Cardiac muscle cell (in vitro differentiated cells and primary cell): ENCODE measurements around the gene MACROH2A1. TPM values are rescaled to one million over a fixed set of nuclear protein-coding genes. Genes with fewer than 3 reads are reported as not detected.

ENCODE experiments used
- DNase-seq, 2 donors: peaks; one replicate each; pipeline versions ENCODE4 v3.0.0 to v3.0.0-alpha.2; 2010 to 2017; ENCODE audit warnings: low read depth in 1 of 2, low spot score in 1 of 2
- H3K27ac ChIP-seq: fragments of 200-600 bp; sonication (generic); 2 replicates; pipeline ENCODE4 v1.5.1; 2016
- H3K27me3 ChIP-seq: fragments of 200-600 bp; sonication (generic); 2 replicates; pipeline ENCODE4 v1.6.0; 2016; ENCODE audit warnings: control low read depth
- H3K36me3 ChIP-seq: fragments of 200-600 bp; sonication (generic); 2 replicates; pipeline ENCODE4 v1.5.1; 2016; ENCODE audit warnings: control low read depth
- H3K4me1 ChIP-seq: fragments of 200-600 bp; sonication (generic); 2 replicates; pipeline ENCODE4 v1.8.1; 2017; ENCODE audit warnings: low read depth, mild to moderate bottlenecking, mixed run types
- H3K4me3 ChIP-seq: fragments of 200-600 bp; sonication (generic); 2 replicates; pipeline ENCODE4 v1.5.1; 2016; ENCODE audit warnings: mild to moderate bottlenecking
- H3K9me3 ChIP-seq: fragments of 200-600 bp; sonication (generic); 2 replicates; pipeline ENCODE4 v1.5.1; 2017; ENCODE audit warnings: low read depth, mild to moderate bottlenecking, control low read depth
- polyA plus RNA-seq: library from polyadenylated mRNA; unstranded; fragments of >200 nt; fragmentation: Nextera tagmentation; extraction: Ambion mirVana; gene quantifications from 2 replicates; pipeline ENCODE4 v1.2.1, GENCODE V29; 2016
- total RNA-seq: library from RNA; depleted of rRNA; stranded (reverse); fragments of >200 nt; gene quantifications from 2 replicates; pipeline ENCODE4 v1.2.3, GENCODE V29; 2016
- TF ChIP-seq, protein P1 (sequence below): IDR thresholded peaks from 2 replicates; pipeline ENCODE4 v1.5.1; 2012; ENCODE audit warnings: low read depth, mild to moderate bottlenecking, low read length

MACROH2A1 gene
- total and polyA plus RNA-seq, 2 experiments from 2014 or later: 386 to 644 TPM

DNA sequence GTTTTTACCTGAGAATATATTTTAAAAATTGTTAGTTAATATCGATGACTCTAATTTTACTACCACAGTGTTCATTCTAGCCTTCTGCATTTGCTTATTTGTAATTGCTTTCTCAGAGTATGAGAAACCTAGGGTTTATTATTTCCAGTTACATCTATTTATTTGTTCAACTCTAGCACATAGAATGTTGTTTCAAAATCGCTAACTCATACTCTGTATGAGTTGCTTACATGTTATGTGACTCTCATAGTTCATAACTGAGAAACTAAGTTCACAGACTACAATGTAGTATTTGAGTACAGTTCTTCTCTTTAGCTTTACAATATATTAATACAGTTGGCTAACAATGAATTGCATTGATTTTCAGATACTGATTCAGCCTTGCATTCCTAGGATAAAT lies 103.2 kb downstream of the MACROH2A1 start:
- Histone ChIP-seq H3K4me1 (no peaks in the 10 kb centered on the region), H3K4me3 (no peak overlapping the region), H3K9me3 (no peaks in the 10 kb centered on the region), H3K27me3 (peaks cover 17% of the 10 kb centered on the region), H3K36me3 (no peaks in the 10 kb centered on the region), H3K27ac (no peak overlapping the region)
- TF ChIP-seq, protein P1, sequence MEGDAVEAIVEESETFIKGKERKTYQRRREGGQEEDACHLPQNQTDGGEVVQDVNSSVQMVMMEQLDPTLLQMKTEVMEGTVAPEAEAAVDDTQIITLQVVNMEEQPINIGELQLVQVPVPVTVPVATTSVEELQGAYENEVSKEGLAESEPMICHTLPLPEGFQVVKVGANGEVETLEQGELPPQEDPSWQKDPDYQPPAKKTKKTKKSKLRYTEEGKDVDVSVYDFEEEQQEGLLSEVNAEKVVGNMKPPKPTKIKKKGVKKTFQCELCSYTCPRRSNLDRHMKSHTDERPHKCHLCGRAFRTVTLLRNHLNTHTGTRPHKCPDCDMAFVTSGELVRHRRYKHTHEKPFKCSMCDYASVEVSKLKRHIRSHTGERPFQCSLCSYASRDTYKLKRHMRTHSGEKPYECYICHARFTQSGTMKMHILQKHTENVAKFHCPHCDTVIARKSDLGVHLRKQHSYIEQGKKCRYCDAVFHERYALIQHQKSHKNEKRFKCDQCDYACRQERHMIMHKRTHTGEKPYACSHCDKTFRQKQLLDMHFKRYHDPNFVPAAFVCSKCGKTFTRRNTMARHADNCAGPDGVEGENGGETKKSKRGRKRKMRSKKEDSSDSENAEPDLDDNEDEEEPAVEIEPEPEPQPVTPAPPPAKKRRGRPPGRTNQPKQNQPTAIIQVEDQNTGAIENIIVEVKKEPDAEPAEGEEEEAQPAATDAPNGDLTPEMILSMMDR: no peak
- DNase-seq: no peak

DNA sequence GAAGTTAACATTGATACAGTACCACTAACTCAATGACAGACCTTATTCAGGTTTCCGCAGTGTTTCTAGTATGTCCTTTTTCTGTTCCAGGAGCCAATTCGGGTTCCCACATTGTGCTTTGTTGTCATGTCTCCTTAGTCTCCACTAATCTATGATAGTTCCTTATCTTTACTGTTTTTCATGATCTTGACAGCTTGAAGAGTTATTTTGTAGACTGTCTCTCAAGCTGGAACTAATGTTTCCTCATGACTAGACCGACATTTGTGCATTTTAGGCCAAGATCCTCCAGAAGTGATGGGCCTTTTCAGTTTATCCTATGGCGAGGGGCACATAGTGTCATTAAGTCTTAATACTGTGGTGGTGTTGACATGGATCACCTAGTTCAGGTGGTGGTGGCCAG lies 104.2 kb downstream of the MACROH2A1 start:
- peaks cover 17% of the 10 kb centered on the region for H3K27me3 ChIP-seq

DNA sequence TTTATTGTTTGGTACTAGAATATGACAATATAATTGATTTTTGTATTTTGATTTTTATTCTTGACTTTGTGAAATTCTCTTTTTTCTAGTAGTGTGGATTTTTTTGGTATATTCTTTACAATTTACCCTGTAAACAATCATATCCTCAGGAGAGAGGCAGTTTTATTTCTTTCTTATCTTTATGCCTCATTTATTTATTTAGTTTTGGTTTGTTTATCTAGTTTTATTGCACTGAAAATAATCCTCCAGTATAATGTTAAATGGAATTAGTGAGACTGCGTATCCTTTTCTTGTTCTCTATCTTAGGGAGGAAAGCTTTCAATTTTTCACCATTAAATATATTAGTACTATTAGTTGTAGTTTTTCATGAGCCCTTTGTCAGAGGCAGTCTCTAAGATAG lies 109.4 kb downstream of the MACROH2A1 start:
- Histone ChIP-seq H3K4me1 (no peaks in the 10 kb centered on the region), H3K36me3 (no peaks in the 10 kb centered on the region), H3K4me3 (no peak overlapping the region), H3K9me3 (no peaks in the 10 kb centered on the region), H3K27ac (no peak overlapping the region), H3K27me3 (peaks cover 11% of the 10 kb centered on the region)
- TF ChIP-seq, protein P1: no peak
- DNase-seq: no peak

More for the DNA sequence above, 104.2 kb downstream of the MACROH2A1 start:
- H3K4me3 ChIP-seq: no peak overlapping the region
- no peaks in the 10 kb centered on the region for H3K4me1 ChIP-seq
- no peaks in the 10 kb centered on the region for H3K9me3 ChIP-seq
- no peak for DNase-seq
- H3K27ac ChIP-seq: no peak overlapping the region
- H3K36me3 ChIP-seq: no peaks in the 10 kb centered on the region
- TF ChIP-seq, protein P1: no peak

DNA sequence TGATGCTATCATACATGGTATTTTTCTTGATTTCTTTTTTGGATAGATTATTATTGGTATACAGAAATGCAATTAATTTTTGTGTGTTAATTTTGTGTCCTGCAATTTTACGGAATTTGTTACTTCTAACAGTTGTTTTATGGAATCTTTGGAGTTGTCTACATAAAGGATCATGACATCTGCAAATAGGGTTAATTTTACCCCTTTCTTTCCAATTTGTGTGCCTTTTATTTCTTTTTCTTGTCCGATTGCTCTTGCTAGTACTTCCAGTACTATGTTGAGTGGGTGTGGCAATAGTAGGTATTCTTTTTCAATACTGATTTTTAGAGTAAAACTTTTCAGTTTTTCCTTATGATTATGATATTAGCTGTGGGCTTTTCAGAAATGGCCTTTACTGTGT lies 111.5 kb downstream of the MACROH2A1 start:
- Histone ChIP-seq H3K27me3 (peaks cover 7% of the 10 kb centered on the region), H3K4me1 (no peaks in the 10 kb centered on the region), H3K27ac (no peak overlapping the region), H3K4me3 (no peak overlapping the region), H3K36me3 (no peaks in the 10 kb centered on the region), H3K9me3 (no peaks in the 10 kb centered on the region)
- DNase-seq: no peak
- TF ChIP-seq, protein P1: no peak

Other genes with a start within 250 kb of the MACROH2A1 start
- gene DCANP1, start 48.1 kb upstream of the MACROH2A1 start, total RNA-seq: not detected in 2 replicates
- not detected in 2 replicates for gene DCANP1, start 48.1 kb upstream of the MACROH2A1 start, polyA plus RNA-seq
- gene TIFAB, start 53.1 kb upstream of the MACROH2A1 start, total RNA-seq: not detected in 2 replicates
- not detected in 2 replicates for gene TIFAB, start 53.1 kb upstream of the MACROH2A1 start, polyA plus RNA-seq
- not detected in 2 replicates for gene NEUROG1, start 136.7 kb upstream of the MACROH2A1 start, total RNA-seq
- not detected in 2 replicates for gene NEUROG1, start 136.7 kb upstream of the MACROH2A1 start, polyA plus RNA-seq
- gene CXCL14, start 179.8 kb upstream of the MACROH2A1 start, total RNA-seq: 0.11 and 1.2 TPM in 2 replicates
- gene CXCL14, start 179.8 kb upstream of the MACROH2A1 start, polyA plus RNA-seq: 1.1 and 1.9 TPM in 2 replicates